GM12892 (cell line): ENCODE measurements around the gene FBXO41.
A peak's percentile ranks its signal among the peaks of the same experiment; 100 is the strongest.

ENCODE experiments used
- DNase-seq: peaks from one replicate; pipeline ENCODE4 v3.0.0; 2011; ENCODE audit not compliant: insufficient read length
- FAIRE-seq: peaks from 2 replicates; lab custom pipeline; 2011; peaks lifted over from hg19 to GRCh38; lab: Jason Lieb, UNC
- POLR2A ChIP-seq: IDR thresholded peaks from 2 replicates; pipeline ENCODE4 v1.6.1; 2011; ENCODE audit warnings: low read depth, low read length, control low read depth
- POLR2AphosphoS5 ChIP-seq: IDR thresholded peaks from 2 replicates; pipeline ENCODE4 v1.6.1; 2011; ENCODE audit warnings: low read depth, low read length, control low read depth
- TAF1 ChIP-seq: IDR thresholded peaks from 2 replicates; pipeline ENCODE4 v1.6.1; 2011; ENCODE audit warnings: low read depth, mild to moderate bottlenecking, control low read depth, low read length, borderline replicate concordance

FBXO41 gene

GRCh38 chr2:73252238-73253027, 31.8 kb downstream of the FBXO41 start:
- DNase-seq (no peak), FAIRE-seq (no peak)
- TF ChIP-seq POLR2A, result 0 out of 2 replicates have a peak, but pooled peaks have one; percentile 35
- no peak for TF ChIP-seq TAF1

GRCh38 chr2:73250872-73251846, 33.1 kb downstream of the FBXO41 start:
- FAIRE-seq (no peak), DNase-seq (no peak)
- TF ChIP-seq POLR2A, result no peak
- TF ChIP-seq TAF1, result no peak
- TF ChIP-seq POLR2AphosphoS5, result no peak

GRCh38 chr2:73249636-73250035, 34.6 kb downstream of the FBXO41 start:
- FAIRE-seq, result no peak
- no peak for DNase-seq
- no peak for TF ChIP-seq POLR2A
- TF ChIP-seq TAF1, result no peak
- no peak for TF ChIP-seq POLR2AphosphoS5

GRCh38 chr2:73246850-73247249, 37.4 kb downstream of the FBXO41 start:
- DNase-seq, result no peak
- TF ChIP-seq TAF1, result no peak
- no peak for TF ChIP-seq POLR2AphosphoS5
- TF ChIP-seq POLR2A, result no peak
- FAIRE-seq, result no peak

- no peak for TF ChIP-seq POLR2AphosphoS5
- TF ChIP-seq TAF1, result no peak
- TF ChIP-seq POLR2A, result no peak
- FAIRE-seq, result peak; percentile 27
- no peak for DNase-seq
Observed at GRCh38 chr2:73244580-73244979, 39.7 kb downstream of the FBXO41 start.

GRCh38 chr2:73243884-73244570, 40.3 kb downstream of the FBXO41 start:
- FAIRE-seq (no peak), DNase-seq (no peak)

GRCh38 chr2:73239776-73240175, 44.5 kb downstream of the FBXO41 start:
- FAIRE-seq (no peak), DNase-seq (no peak)
- TF ChIP-seq POLR2AphosphoS5 (no peak), TAF1 (no peak), POLR2A (no peak)

More at GRCh38 chr2:73243884-73244570, 40.3 kb downstream of the FBXO41 start:
- no peak for TF ChIP-seq TAF1
- TF ChIP-seq POLR2AphosphoS5, result no peak
- no peak for TF ChIP-seq POLR2A

- no peak for TF ChIP-seq TAF1
- TF ChIP-seq POLR2AphosphoS5, result no peak
- no peak for TF ChIP-seq POLR2A
Observed at GRCh38 chr2:73238976-73239375, 45.3 kb downstream of the FBXO41 start.

GRCh38 chr2:73238149-73238548, 46.1 kb downstream of the FBXO41 start:
- FAIRE-seq (no peak), DNase-seq (no peak)
- TF ChIP-seq POLR2A (no peak), TAF1 (no peak)

More at GRCh38 chr2:73238976-73239375, 45.3 kb downstream of the FBXO41 start:
- FAIRE-seq, result no peak
- no peak for DNase-seq

- TF ChIP-seq POLR2A (no peak), TAF1 (no peak), POLR2AphosphoS5 (no peak)
- FAIRE-seq (no peak), DNase-seq (no peak)
Observed at GRCh38 chr2:73237168-73237567, 47.1 kb downstream of the FBXO41 start.
